ENCODE data around the gene PHF23. TPM values are rescaled to one million over a fixed set of nuclear protein-coding genes. Genes with fewer than 3 reads are reported as not detected.
"Not testable (repeated sequence)": the region's sequence is repeated elsewhere in the genome, so short reads cannot be mapped to it uniquely, and the experiment has no call there.

Gene PHF23
- total RNA-seq, 4 donors from 2014 or later, result 23.4 to 32.5 (median 27.9) TPM

- no peak for DNase-seq (ENCODE audit: low spot score in 2 of 2)
- intact Hi-C loops (cut with DNase I; ENCODE audit: low total_unique reads), result no loop called here
- no peak for TF ChIP-seq POLR2A (IDR thresholded peaks at IDR 0.05)
- TF ChIP-seq, protein P1, sequence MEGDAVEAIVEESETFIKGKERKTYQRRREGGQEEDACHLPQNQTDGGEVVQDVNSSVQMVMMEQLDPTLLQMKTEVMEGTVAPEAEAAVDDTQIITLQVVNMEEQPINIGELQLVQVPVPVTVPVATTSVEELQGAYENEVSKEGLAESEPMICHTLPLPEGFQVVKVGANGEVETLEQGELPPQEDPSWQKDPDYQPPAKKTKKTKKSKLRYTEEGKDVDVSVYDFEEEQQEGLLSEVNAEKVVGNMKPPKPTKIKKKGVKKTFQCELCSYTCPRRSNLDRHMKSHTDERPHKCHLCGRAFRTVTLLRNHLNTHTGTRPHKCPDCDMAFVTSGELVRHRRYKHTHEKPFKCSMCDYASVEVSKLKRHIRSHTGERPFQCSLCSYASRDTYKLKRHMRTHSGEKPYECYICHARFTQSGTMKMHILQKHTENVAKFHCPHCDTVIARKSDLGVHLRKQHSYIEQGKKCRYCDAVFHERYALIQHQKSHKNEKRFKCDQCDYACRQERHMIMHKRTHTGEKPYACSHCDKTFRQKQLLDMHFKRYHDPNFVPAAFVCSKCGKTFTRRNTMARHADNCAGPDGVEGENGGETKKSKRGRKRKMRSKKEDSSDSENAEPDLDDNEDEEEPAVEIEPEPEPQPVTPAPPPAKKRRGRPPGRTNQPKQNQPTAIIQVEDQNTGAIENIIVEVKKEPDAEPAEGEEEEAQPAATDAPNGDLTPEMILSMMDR (IDR thresholded peaks at IDR 0.05), result no peak
- no peak overlapping the region for H3K4me3 ChIP-seq (ENCODE audit: low read depth, poor library complexity, severe bottlenecking)
- WGBS, 2 donors, result 82 to 86% methylated on average over 6 of the region's 6 CpGs
Observed at GRCh38 chr17:7249214-7249613, 10.0 kb upstream of the PHF23 start.

- TF ChIP-seq POLR2A (IDR thresholded peaks at IDR 0.05), result no peak
- TF ChIP-seq, protein P1 (IDR thresholded peaks at IDR 0.05), result no peak
- H3K4me3 ChIP-seq (ENCODE audit: low read depth, poor library complexity, severe bottlenecking), result no peak overlapping the region
- 70 to 72% methylated on average over 4 of the region's 4 CpGs for WGBS, 2 donors
- intact Hi-C loops (cut with DNase I; ENCODE audit: low total_unique reads), result no loop called here
- no peak for DNase-seq (ENCODE audit: low spot score in 2 of 2)
Observed at GRCh38 chr17:7248796-7249195, 9.5 kb upstream of the PHF23 start.

DNA sequence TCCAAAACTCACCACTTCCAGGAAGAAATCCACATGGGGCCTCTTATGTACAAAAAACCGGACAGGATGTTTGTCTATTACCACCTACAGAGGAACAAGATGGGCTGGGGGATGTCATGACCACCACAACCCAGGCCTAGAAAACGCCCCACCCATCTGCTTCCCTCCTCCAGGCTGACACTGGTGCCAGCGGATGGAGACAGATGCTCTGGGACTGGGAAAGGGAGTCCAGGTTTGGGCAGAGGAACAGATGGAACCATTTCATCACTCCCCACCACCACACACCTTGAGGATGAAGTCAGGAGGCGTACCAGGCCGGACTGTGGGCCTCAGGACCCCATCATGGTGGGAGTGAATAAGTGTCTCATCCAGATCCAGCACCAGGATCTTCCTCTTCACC lies 7.5 kb upstream of the PHF23 start:
- no peak overlapping the region for H3K4me3 ChIP-seq (ENCODE audit: low read depth, poor library complexity, severe bottlenecking)
- DNase-seq (ENCODE audit: low spot score in 2 of 2), result no peak
- WGBS, 2 donors, result 88% methylated on average over 5 of the region's 5 CpGs
- TF ChIP-seq, protein P1 (IDR thresholded peaks at IDR 0.05), result no peak
- no peak for TF ChIP-seq POLR2A (IDR thresholded peaks at IDR 0.05)
- intact Hi-C loops (cut with DNase I; ENCODE audit: low total_unique reads), result no loop called here

DNA sequence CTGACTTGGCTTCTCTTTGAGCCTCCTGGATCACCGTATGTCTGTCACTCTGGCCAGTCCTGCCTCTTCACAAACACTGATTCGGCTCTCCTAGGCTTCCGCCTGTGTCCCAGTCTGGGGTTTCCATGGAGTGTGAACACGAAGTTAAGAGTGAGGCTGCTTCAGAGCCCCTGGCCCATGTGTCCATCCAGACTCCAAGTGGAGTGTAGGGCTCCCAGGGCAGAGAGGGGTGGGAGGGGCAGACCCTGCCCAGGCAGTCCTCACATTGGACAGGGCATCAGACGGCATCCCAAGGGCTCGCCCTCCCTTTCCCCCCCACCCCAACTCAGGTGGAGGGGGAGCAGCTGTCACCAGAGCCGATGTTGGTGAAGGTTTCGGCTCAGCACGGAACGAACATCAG lies 4.6 kb upstream of the PHF23 start:
- intact Hi-C loops (cut with DNase I; ENCODE audit: low total_unique reads); H3K4me3 ChIP-seq (ENCODE audit: low read depth, poor library complexity, severe bottlenecking); DNase-seq (ENCODE audit: low spot score in 2 of 2): not testable (repeated sequence)
- WGBS, 2 donors, result 77 to 82% methylated on average over 10 of the region's 10 CpGs

DNA sequence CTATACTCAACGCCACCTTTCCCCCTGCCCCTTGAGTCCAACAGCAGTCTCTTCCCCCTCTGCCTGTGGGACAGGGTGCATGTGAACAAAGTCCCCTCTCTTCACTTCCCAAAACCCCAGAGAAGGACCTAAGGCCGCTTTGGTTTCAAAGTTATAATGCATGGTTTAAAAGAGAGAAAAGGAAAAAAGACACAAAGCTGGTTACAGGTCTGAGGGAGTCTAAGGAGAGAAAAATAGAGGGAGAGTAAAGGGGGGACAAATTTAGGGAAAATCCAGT lies 4.1 kb upstream of the PHF23 start:
- intact Hi-C loops (cut with DNase I; ENCODE audit: low total_unique reads), result no loop called here
- no peak for DNase-seq (ENCODE audit: low spot score in 2 of 2)
- WGBS, 2 donors, result 30% methylated on average over 2 of the region's 2 CpGs
- TF ChIP-seq POLR2A (IDR thresholded peaks at IDR 0.05), result no peak
- TF ChIP-seq, protein P1 (IDR thresholded peaks at IDR 0.05), result no peak
- peak overlapping the region; percentile 97 for H3K4me3 ChIP-seq (ENCODE audit: low read depth, poor library complexity, severe bottlenecking)

- H3K4me3 ChIP-seq (ENCODE audit: low read depth, poor library complexity, severe bottlenecking), result peak overlapping the region; percentile 97
- 0 to 1% methylated on average over 49 of the region's 49 CpGs for WGBS, 2 donors
- intact Hi-C loops (cut with DNase I; ENCODE audit: low total_unique reads), result no loop called here
- DNase-seq (ENCODE audit: low spot score in 2 of 2), result peak; percentile 95 to 99
- TF ChIP-seq, protein P1 (IDR thresholded peaks at IDR 0.05), result peak in 1 of 3 donors; percentile 10
- TF ChIP-seq POLR2A (IDR thresholded peaks at IDR 0.05), result peak in 1 of 2 donors; percentile 17
Observed at GRCh38 chr17:7242717-7243452, 3.6 kb upstream of the PHF23 start.
